Activated T-helper 17 cell treated with anti-CD3 and anti-CD28 coated beads, Interleukin-2, amount 50 U/mL, for 72 hours (primary cell): ENCODE results near the gene TSNAX. TPM values are rescaled to one million over a fixed set of nuclear protein-coding genes. Genes with fewer than 3 reads are reported as not detected.

Experiments
- ATAC-seq: fragments of 150-1000 bp; cut with Tn5 transposase; replicated peaks from 2 replicates; pipeline ENCODE4 v1.10.0; 2021; ENCODE audit warnings: mild to moderate bottlenecking, moderate library complexity
- H3K27ac Mint-ChIP-seq: one replicate; pipeline ENCODE4 v1.8.0; 2022; ENCODE audit warnings: mixed read lengths
- H3K27me3 Mint-ChIP-seq: one replicate; pipeline ENCODE4 v1.8.0; 2022; ENCODE audit warnings: mixed read lengths
- H3K36me3 Mint-ChIP-seq: one replicate; pipeline ENCODE4 v1.8.0; 2022; ENCODE audit warnings: low read depth, mild to moderate bottlenecking, mixed read lengths
- H3K4me1 Mint-ChIP-seq: one replicate; pipeline ENCODE4 v1.8.0; 2022; ENCODE audit warnings: mixed read lengths
- H3K4me3 Mint-ChIP-seq: one replicate; pipeline ENCODE4 v1.8.0; 2022; ENCODE audit warnings: mild to moderate bottlenecking, mixed read lengths
- H3K9me3 Mint-ChIP-seq: one replicate; pipeline ENCODE4 v1.8.0; 2022; ENCODE audit warnings: mixed read lengths
- total RNA-seq, 2 donors: library from RNA; stranded (reverse); gene quantifications; one replicate each; pipeline ENCODE4 v1.2.3, GENCODE V29; 2022

Gene TSNAX
- total RNA-seq, 2 donors from 2014 or later: 34.5 to 35.3 TPM

GRCh38 chr1:231611851-231612250, 83.4 kb downstream of the TSNAX start:
- H3K36me3 Mint-ChIP-seq: no peaks in the 10 kb centered on the region
- no peaks in the 10 kb centered on the region for H3K27me3 Mint-ChIP-seq
- H3K27ac Mint-ChIP-seq: peak overlapping the region; percentile 76
- H3K9me3 Mint-ChIP-seq: peaks cover 3% of the 10 kb centered on the region
- peak overlapping the region; percentile 77 for H3K4me3 Mint-ChIP-seq
- ATAC-seq: peak; percentile 15
- peaks cover 31% of the 10 kb centered on the region for H3K4me1 Mint-ChIP-seq

GRCh38 chr1:231612393-231613089, 84.1 kb downstream of the TSNAX start:
- Mint-ChIP-seq H3K4me3 (peak overlapping the region; percentile 77), H3K36me3 (no peaks in the 10 kb centered on the region), H3K27me3 (no peaks in the 10 kb centered on the region), H3K9me3 (peaks cover 3% of the 10 kb centered on the region), H3K4me1 (peaks cover 31% of the 10 kb centered on the region), H3K27ac (peak overlapping the region; percentile 76)
- ATAC-seq: peak; percentile 81

GRCh38 chr1:231613419-231614349, 85.2 kb downstream of the TSNAX start:
- Mint-ChIP-seq H3K4me1 (peaks cover 31% of the 10 kb centered on the region), H3K4me3 (peak overlapping the region; percentile 77), H3K27ac (peak overlapping the region; percentile 76), H3K27me3 (no peaks in the 10 kb centered on the region), H3K36me3 (no peaks in the 10 kb centered on the region), H3K9me3 (peaks cover 3% of the 10 kb centered on the region)
- ATAC-seq: peak; percentile 48

Other genes starting within 250 kb of the TSNAX start
- gene EXOC8, start 190.8 kb upstream of the TSNAX start, total RNA-seq: 10 to 100 TPM; 15.5 to 18.2 TPM
- gene SPRTN, start 190.4 kb upstream of the TSNAX start, total RNA-seq: 10 to 100 TPM in 1 of 2 donors, 1 to 10 TPM in 1; 6.7 to 15.2 TPM
- gene EGLN1, start 106.4 kb upstream of the TSNAX start, total RNA-seq: 10 to 100 TPM; 26.5 to 27.3 TPM
- gene DISC1, start 98.1 kb downstream of the TSNAX start, total RNA-seq: 1 to 10 TPM; 3.9 to 8.2 TPM